Measurements from ENCODE around the gene CSRP1.
A peak's percentile ranks its signal among the peaks of the same experiment; 100 is the strongest.
"Not testable (repeated sequence)": the region's sequence is repeated elsewhere in the genome, so short reads cannot be mapped to it uniquely, and the experiment has no call there.

Gene CSRP1

DNA sequence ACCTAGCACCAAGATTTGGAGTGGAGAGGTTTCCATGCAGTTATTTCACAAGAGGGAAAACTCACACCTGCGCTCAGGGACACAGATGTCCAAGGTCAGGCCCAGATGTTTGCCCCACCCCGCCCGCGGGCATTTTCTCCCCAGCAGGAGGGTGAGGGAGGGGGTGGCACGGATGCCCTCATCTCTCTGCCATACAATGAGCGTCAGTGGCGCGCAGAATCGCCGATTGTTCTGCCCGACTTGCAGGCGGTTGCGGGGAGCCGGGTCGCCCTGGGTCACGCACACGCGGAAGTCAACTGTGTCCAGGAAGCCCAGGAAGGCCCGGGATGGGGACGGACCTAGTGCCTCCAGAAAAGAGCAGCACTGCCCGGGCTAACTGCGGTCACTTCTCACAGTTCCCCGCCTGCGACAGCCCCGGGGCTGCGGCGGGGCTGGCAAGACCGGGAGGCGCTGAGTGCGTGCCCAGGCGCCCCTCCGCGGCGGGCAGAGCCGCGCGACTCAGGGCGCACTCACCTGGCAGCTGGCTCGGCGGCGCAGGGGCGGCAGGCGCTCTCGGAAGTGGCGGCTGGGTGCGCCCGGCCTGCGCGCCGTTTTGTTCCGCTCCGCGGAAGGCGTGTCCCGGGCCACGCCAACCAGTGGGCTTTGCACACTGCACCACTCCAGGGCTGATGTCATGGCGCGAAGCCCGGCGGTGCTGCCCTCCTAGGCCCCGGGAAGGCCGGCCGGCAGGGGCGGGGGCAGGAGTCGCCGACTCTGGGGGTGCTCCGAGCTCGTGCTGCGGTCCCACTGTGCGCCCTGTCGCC is at the start of gene CSRP1:
CSRP1 (minus strand) TSS at position 567 of the 803 bp plus-strand sequence. CDS start 10,820 bp downstream, outside the sequence.
- peak; percentile 85 for DNase-seq (ENCODE audit: low spot score)

- DNase-seq (ENCODE audit: low spot score) = no peak
Measured at GRCh38 chr1:201555593-201555945, 48.6 kb upstream of the CSRP1 start.

GRCh38 chr1:201554789-201555592 is 48.1 kb upstream of the CSRP1 start:
- no peak for DNase-seq (ENCODE audit: low spot score)

- no peak for DNase-seq (ENCODE audit: low spot score)
Measured at GRCh38 chr1:201554190-201554600, 47.3 kb upstream of the CSRP1 start.

- no peak for DNase-seq (ENCODE audit: low spot score)
Measured at GRCh38 chr1:201553496-201554189, 46.7 kb upstream of the CSRP1 start.

DNA sequence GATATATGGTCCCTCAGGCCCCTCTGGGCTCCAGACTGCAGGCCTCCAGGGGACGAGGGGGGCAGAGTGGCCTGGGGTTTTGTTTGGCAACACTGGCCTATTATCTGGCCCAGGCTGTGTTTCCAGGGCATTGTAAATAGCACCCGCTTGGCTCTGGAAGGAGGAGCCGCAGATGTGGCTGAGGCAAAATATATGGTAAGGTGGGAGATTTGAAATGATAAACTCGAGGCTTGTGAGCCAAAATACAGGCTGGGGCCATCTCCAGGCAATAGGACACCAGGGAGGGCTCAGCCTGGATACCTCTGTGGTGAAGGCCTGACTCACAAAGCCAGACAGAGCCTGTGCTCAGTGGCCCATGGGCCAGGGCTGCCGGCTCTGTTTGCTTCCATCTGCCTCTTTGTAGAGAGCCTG is 46.0 kb upstream of the CSRP1 start:
- DNase-seq (ENCODE audit: low spot score) = peak; percentile 90

GRCh38 chr1:201551877-201552731 is 45.2 kb upstream of the CSRP1 start:
- DNase-seq (ENCODE audit: low spot score) = peak; percentile 98

- DNase-seq (ENCODE audit: low spot score) = no peak
Measured at GRCh38 chr1:201551096-201551495, 44.2 kb upstream of the CSRP1 start.

- DNase-seq (ENCODE audit: low spot score) = not testable (repeated sequence)
Measured at GRCh38 chr1:201549522-201549921, 42.6 kb upstream of the CSRP1 start.

DNA sequence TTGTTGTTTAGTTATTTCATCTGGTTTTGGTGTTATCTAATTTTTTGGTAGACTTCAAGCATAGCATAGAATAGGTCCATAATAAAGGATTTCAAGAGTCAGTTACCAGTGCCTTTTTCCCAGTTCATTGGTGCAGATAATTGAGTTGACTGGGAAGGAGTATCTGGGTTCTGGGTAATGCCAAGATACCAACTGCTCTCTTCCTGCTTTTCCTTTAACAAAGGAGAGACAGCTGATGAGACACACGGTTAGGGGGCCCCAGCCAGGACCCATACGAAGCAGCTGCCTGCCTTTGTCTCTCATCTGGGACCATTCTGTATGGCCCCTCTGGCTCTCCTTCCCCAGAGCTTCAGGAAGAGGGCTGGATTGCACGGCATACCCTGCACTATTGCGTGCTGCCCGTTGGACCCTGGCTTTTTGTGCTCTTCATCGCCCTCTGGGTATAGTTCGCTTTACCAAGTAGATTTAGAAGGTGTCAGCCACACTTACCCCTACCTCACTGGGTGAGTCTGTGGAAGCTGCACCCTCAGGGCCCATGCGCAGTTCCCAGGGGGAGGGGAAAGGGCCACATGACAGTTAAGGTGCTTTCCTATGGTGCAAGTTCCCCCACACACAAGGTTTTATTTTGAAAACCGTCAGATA is 39.0 kb upstream of the CSRP1 start:
- peak; percentile 57 for DNase-seq (ENCODE audit: low spot score)

DNA sequence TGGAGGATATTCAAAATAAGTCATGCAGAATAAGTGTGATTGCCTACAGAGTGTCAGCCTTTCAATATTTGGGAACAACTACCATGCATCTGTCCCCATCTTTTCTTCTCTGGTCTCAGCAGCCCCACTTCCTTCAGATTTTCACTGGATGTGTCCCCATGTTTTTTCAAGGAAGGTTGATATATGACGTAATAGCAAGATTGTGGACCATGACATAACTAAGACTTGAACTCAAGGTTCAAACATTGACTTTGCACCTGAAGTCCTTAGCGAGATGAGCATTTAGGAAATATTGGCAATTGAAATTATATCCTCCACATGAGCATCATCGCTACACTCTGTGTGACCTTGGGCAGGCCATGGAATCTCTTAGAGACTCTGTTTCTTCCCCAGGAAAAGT is 37.8 kb upstream of the CSRP1 start:
- DNase-seq (ENCODE audit: low spot score) = no peak

DNA sequence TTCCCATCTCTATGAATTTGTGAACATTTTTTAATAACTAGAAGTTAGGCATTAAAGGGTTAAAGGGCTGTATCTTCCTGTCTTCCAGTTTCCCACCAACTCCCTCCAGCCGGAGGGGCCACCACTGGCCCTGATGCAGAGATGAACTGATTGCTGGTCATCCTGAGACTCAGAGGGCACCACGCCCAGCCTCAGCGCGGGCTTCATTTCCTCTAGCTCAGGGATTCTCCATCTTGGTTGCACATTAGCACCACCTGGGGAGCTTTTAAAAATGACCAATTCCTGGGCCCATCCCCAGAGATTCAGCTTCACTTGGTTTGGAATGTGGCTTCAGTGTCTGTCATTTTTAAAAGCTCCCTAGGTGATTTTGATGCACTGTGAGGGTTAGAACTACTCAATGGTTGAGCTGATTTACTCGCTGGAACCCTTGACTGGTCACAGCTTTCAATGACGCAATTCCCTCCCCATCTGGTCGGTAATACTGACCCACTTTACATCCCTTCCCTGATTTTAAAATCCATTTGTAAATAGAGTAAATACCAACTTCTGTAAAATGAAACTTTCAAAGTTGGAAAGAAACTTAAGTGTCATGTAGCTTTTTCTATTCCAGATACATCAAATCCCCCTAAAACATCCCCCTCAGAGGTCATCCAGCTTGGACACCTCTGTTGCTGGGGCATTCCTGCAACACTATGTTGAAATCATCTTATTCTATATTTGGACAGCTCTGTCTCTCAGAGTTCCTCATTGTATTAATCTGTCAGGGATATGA is 37.1 kb upstream of the CSRP1 start:
- DNase-seq (ENCODE audit: low spot score) = no peak

- no peak for DNase-seq (ENCODE audit: low spot score)
Measured at GRCh38 chr1:201542309-201543035, 35.5 kb upstream of the CSRP1 start.

- DNase-seq (ENCODE audit: low spot score) = no peak
Measured at GRCh38 chr1:201540846-201541735, 34.2 kb upstream of the CSRP1 start.

DNA sequence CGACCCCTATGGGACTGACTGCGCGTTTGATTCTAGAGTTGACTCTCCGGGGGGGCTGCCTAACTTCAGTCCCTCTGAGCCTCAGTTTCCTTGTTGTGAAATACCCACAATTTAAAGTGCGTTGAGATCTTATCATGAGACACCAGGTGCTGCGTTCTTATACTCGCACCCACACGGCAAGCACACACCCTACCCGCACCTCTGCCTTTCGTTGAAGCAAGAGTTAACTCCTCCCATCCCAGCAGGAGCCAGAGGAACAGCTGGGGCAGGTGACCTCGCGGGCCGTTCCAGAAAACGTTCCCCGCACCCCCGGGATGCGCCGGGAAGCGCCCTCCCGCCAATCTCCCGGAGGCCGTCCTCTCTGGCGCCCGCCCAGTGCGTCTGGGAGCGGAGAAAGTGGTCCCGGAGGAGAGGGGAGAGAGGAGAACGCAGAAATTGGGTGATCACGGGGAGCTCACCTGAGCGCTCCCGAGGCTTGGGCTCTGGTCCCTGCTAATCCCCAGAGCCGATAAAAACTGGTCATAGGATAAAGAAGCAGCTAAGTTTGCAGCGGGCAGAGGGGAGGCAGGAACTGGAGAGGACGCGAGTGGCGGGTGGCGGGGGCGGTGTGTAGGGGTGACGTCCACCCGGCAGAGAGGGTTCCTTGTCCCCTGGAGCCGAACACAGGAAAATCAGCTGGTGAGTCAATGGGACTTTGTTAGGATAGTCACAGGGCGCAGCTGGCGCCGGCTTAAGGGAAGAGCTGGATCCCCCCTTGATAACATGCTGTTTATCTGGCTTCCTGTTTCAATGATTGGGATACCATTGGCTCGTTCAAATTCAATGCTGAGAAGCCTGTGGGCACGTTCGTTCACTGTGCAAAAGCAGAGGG is 32.9 kb upstream of the CSRP1 start:
- peak; percentile 54 for DNase-seq (ENCODE audit: low spot score)

DNA sequence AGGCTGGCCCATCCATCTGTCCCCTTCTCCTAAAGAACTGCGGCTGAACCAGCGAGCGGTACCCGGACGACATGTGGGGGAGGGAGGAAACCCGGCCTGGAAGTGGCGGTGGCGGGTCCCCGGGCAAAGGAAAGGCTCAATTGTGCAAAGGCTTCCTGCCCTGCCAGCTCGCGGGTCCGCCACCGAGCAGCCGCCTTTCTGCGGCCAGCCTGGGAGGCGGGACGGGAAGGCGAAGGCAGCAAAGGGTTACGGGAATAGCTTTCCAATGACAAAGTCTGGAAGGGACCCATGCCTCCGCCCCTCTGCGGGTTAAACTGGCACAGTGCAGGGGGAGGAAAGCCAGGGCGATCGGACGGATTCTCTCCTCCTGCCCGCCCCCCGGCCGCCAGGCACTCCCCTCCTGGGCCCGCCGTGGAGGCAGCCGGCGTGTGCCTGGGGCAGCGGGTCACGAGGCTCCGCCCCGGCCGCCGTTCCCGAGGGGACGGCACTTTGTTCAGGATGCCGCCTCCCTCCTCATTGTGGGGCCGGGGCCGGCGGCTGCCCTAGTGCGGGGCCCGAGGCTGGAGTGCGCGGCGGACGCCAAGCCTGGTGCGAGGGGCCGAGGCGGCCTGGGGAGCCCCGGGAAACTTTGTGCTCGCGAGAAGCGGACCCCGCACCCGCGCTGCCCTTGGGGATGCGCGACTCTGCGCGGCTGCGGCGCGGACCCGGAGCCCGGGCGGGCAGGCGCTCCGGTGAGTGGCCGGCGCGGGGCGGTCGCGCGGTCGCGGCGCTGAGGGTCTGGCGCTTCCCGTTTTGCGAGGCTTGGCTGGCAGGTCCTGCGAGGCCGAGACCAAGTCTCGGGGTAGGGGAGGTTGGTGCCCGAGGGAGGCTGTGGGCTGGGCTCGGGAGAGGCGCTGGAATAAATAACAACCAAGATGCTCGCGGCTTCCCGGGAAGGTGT is 32.0 kb upstream of the CSRP1 start, which contains the start of gene NAV1:
NAV1 (plus strand) TSS at position 516 of the 940 bp plus-strand sequence. CDS start 83,758 bp downstream, outside the sequence.
- DNase-seq (ENCODE audit: low spot score) = peak; percentile 88
